Trophoblast cell (in vitro differentiated cells and primary cell): ENCODE measurements around the gene PTGER2.
A peak's percentile ranks its signal among the peaks of the same experiment; 100 is the strongest.

Experiments
- DNase-seq, 2 donors: peaks; one replicate each; pipeline ENCODE4 v3.0.0-alpha.2; 2016
- H2AFZ ChIP-seq: 2 replicates; pipeline ENCODE4 v1.6.1; 2013; ENCODE audit warnings: low read length, moderate library complexity, mild to moderate bottlenecking; ENCODE audit not compliant: insufficient read depth, poor library complexity
- H2AK5ac ChIP-seq: 2 replicates; pipeline ENCODE4 v1.6.1; 2013; ENCODE audit warnings: mild to moderate bottlenecking, low read length
- H2BK120ac ChIP-seq: 2 replicates; pipeline ENCODE4 v1.6.1; 2013; ENCODE audit warnings: low read length, mild to moderate bottlenecking, moderate library complexity; ENCODE audit not compliant: insufficient read depth, poor library complexity
- H2BK12ac ChIP-seq: 2 replicates; pipeline ENCODE4 v1.6.1; 2013; ENCODE audit warnings: mild to moderate bottlenecking, low read length, moderate library complexity
- H2BK5ac ChIP-seq: 2 replicates; pipeline ENCODE4 v1.6.1; 2013; ENCODE audit warnings: low read length, low read depth, moderate library complexity, mild to moderate bottlenecking; ENCODE audit not compliant: poor library complexity
- H3K14ac ChIP-seq: 2 replicates; pipeline ENCODE4 v1.6.1; 2013; ENCODE audit warnings: mild to moderate bottlenecking, low read length
- H3K18ac ChIP-seq: 2 replicates; pipeline ENCODE4 v1.6.1; 2013; ENCODE audit warnings: mild to moderate bottlenecking, low read length
- H3K23ac ChIP-seq: 2 replicates; pipeline ENCODE4 v1.6.1; 2013; ENCODE audit warnings: low read length
- H3K27ac ChIP-seq: 2 replicates; pipeline ENCODE4 v1.5.1; 2013; ENCODE audit warnings: low read depth, mild to moderate bottlenecking, inconsistent platforms, low read length, moderate library complexity
- H3K27me3 ChIP-seq: 2 replicates; pipeline ENCODE4 v1.6.1; 2013; ENCODE audit warnings: inconsistent platforms, mild to moderate bottlenecking, low read length, moderate library complexity; ENCODE audit not compliant: insufficient read depth
- H3K36me3 ChIP-seq, 2 experiments: 1 replicate in 1 of 2; 2 replicates in 1 of 2; pipeline ENCODE4 v1.6.1; 2013; ENCODE audit warnings: low read length in 2 of 2, mild to moderate bottlenecking in 2 of 2, moderate library complexity in 1 of 2; ENCODE audit not compliant: insufficient read depth in 2 of 2, control insufficient read depth in 1 of 2
- H3K4ac ChIP-seq: 2 replicates; pipeline ENCODE4 v1.6.1; 2013; ENCODE audit warnings: low read depth, mild to moderate bottlenecking, low read length, moderate library complexity
- H3K4me1 ChIP-seq, 2 experiments: 1 replicate in 1 of 2; 2 replicates in 1 of 2; pipeline ENCODE4 v1.6.1; 2013; ENCODE audit warnings: low read length in 2 of 2, mild to moderate bottlenecking in 2 of 2, moderate library complexity in 1 of 2; ENCODE audit not compliant: insufficient read depth in 2 of 2, control insufficient read depth in 1 of 2
- H3K4me2 ChIP-seq: 2 replicates; pipeline ENCODE4 v1.6.1; 2013; ENCODE audit warnings: inconsistent platforms, mild to moderate bottlenecking, low read length, moderate library complexity
- H3K4me3 ChIP-seq: 2 replicates; pipeline ENCODE4 v1.5.1; 2013; ENCODE audit warnings: mild to moderate bottlenecking, low read depth, low read length, inconsistent platforms
- H3K79me1 ChIP-seq: one replicate; pipeline ENCODE4 v1.6.1; 2013; ENCODE audit warnings: low read length
- H3K79me2 ChIP-seq: 2 replicates; pipeline ENCODE4 v1.6.1; 2013; ENCODE audit warnings: low read length, mild to moderate bottlenecking; ENCODE audit not compliant: control insufficient read depth, insufficient read depth, poor library complexity
- H3K9ac ChIP-seq: 2 replicates; pipeline ENCODE4 v1.6.1; 2013; ENCODE audit warnings: mild to moderate bottlenecking, low read length
- H3K9me3 ChIP-seq: 2 replicates; pipeline ENCODE4 v1.6.1; 2013; ENCODE audit warnings: low read depth, mild to moderate bottlenecking, control low read depth, inconsistent platforms, low read length; ENCODE audit not compliant: insufficient read depth
- H4K12ac ChIP-seq: 2 replicates; pipeline ENCODE4 v1.6.1; 2013; ENCODE audit warnings: low read depth, mild to moderate bottlenecking, low read length, moderate library complexity
- H4K8ac ChIP-seq: 2 replicates; pipeline ENCODE4 v1.6.1; 2013; ENCODE audit warnings: low read depth, mild to moderate bottlenecking, low read length, moderate library complexity
- H4K91ac ChIP-seq: one replicate; pipeline ENCODE4 v1.6.1; 2013; ENCODE audit warnings: low read depth, mild to moderate bottlenecking, low read length, moderate library complexity
- WGBS: extraction: QIAGEN DNeasy Blood & Tissue Kit; methylation state at CpG from one replicate; pipeline ENCODE4 v1.1.7; 2013; ENCODE audit warnings: missing lambda C conversion rate; ENCODE audit not compliant: insufficient read length, insufficient coverage; ENCODE audit errors: extremely low coverage; 5-methylcytosine and 5-hydroxymethylcytosine counted together

Gene PTGER2

GRCh38 chr14:52279408-52279807, 34.7 kb upstream of the PTGER2 start:
- H3K4me3 ChIP-seq = no peak overlapping the region
- H3K4me1 ChIP-seq = peaks cover 0 to 2% of the 10 kb centered on the region in 2 experiments
- no peak overlapping the region for H2BK5ac ChIP-seq
- H3K23ac ChIP-seq = no peak overlapping the region
- no peak overlapping the region for H3K18ac ChIP-seq
- H4K91ac ChIP-seq = no peak overlapping the region
- H2BK12ac ChIP-seq = no peak overlapping the region
- H3K27me3 ChIP-seq = no peaks in the 10 kb centered on the region
- H3K9ac ChIP-seq = no peak overlapping the region
- no peaks in the 10 kb centered on the region for H3K36me3 ChIP-seq
- no peaks in the 10 kb centered on the region for H3K79me2 ChIP-seq
- H4K8ac ChIP-seq = no peak overlapping the region
- no peak overlapping the region for H3K4ac ChIP-seq
- no peaks in the 10 kb centered on the region for H3K79me1 ChIP-seq
- no peak overlapping the region for H3K14ac ChIP-seq
- peak in 1 of 2 donors; percentile 28 for DNase-seq
- no peak overlapping the region for H2BK120ac ChIP-seq
- H3K4me2 ChIP-seq = no peak overlapping the region
- H3K9me3 ChIP-seq = no peaks in the 10 kb centered on the region
- no CpG with 5 or more reads among the region's 3 CpGs for WGBS
- H2AK5ac ChIP-seq = no peak overlapping the region
- H3K27ac ChIP-seq = no peak overlapping the region
- H2AFZ ChIP-seq = no peak overlapping the region
- no peak overlapping the region for H4K12ac ChIP-seq

GRCh38 chr14:52283099-52283498, 31.0 kb upstream of the PTGER2 start:
- no peak overlapping the region for H2BK120ac ChIP-seq
- no peak overlapping the region for H4K8ac ChIP-seq
- no peak overlapping the region for H4K91ac ChIP-seq
- H3K79me2 ChIP-seq = no peaks in the 10 kb centered on the region
- no peak overlapping the region for H2BK5ac ChIP-seq
- no peak overlapping the region for H3K23ac ChIP-seq
- H3K4me1 ChIP-seq = peaks cover 0 to 2% of the 10 kb centered on the region in 2 experiments
- no peak overlapping the region for H4K12ac ChIP-seq
- H3K27me3 ChIP-seq = no peaks in the 10 kb centered on the region
- no peak overlapping the region for H2AFZ ChIP-seq
- H2AK5ac ChIP-seq = no peak overlapping the region
- no peak for DNase-seq
- no peak overlapping the region for H3K4me2 ChIP-seq
- H3K14ac ChIP-seq = no peak overlapping the region
- H3K9me3 ChIP-seq = no peaks in the 10 kb centered on the region
- H3K9ac ChIP-seq = no peak overlapping the region
- H2BK12ac ChIP-seq = no peak overlapping the region
- no peaks in the 10 kb centered on the region for H3K79me1 ChIP-seq
- no peak overlapping the region for H3K4me3 ChIP-seq
- H3K27ac ChIP-seq = no peak overlapping the region
- H3K18ac ChIP-seq = no peak overlapping the region
- no peaks in the 10 kb centered on the region for H3K36me3 ChIP-seq
- WGBS = no CpG with 5 or more reads among the region's 2 CpGs
- no peak overlapping the region for H3K4ac ChIP-seq

- H3K14ac ChIP-seq = no peak overlapping the region
- no peak overlapping the region for H4K8ac ChIP-seq
- no peak overlapping the region for H3K23ac ChIP-seq
- no peaks in the 10 kb centered on the region for H3K9me3 ChIP-seq
- H2AK5ac ChIP-seq = no peak overlapping the region
- H3K9ac ChIP-seq = no peak overlapping the region
- no peak overlapping the region for H2BK12ac ChIP-seq
- H3K79me2 ChIP-seq = no peaks in the 10 kb centered on the region
- no peaks in the 10 kb centered on the region for H3K79me1 ChIP-seq
- no peak overlapping the region for H3K4ac ChIP-seq
- no peak overlapping the region for H2AFZ ChIP-seq
- no peak overlapping the region for H4K91ac ChIP-seq
- H3K4me2 ChIP-seq = no peak overlapping the region
- no peak overlapping the region for H2BK120ac ChIP-seq
- H2BK5ac ChIP-seq = no peak overlapping the region
- no peaks in the 10 kb centered on the region for H3K36me3 ChIP-seq
- H3K4me3 ChIP-seq = no peak overlapping the region
- H4K12ac ChIP-seq = no peak overlapping the region
- no peak overlapping the region for H3K27ac ChIP-seq
- no peak for DNase-seq
- WGBS = no CpG with 5 or more reads among the region's 4 CpGs
- H3K18ac ChIP-seq = no peak overlapping the region
- H3K4me1 ChIP-seq = no peaks in the 10 kb centered on the region
- H3K27me3 ChIP-seq = no peaks in the 10 kb centered on the region
These were observed 27.2 kb upstream of the PTGER2 start for GRCh38 chr14:52286661-52287649.

GRCh38 chr14:52296378-52296777, 17.7 kb upstream of the PTGER2 start:
- Histone ChIP-seq H4K8ac (no peak overlapping the region), H3K27me3 (no peaks in the 10 kb centered on the region), H3K4ac (no peak overlapping the region), H2AFZ (no peak overlapping the region), H3K79me2 (no peaks in the 10 kb centered on the region), H4K12ac (no peak overlapping the region), H2BK120ac (no peak overlapping the region), H4K91ac (no peak overlapping the region), H3K4me1 (no peaks in the 10 kb centered on the region), H3K9ac (no peak overlapping the region), H3K14ac (no peak overlapping the region), H3K4me2 (no peak overlapping the region), H2AK5ac (no peak overlapping the region), H3K18ac (no peak overlapping the region), H3K36me3 (no peaks in the 10 kb centered on the region), H2BK5ac (no peak overlapping the region), H3K23ac (no peak overlapping the region), H3K4me3 (no peak overlapping the region), H2BK12ac (no peak overlapping the region), H3K79me1 (no peaks in the 10 kb centered on the region), H3K9me3 (no peaks in the 10 kb centered on the region), H3K27ac (no peak overlapping the region)
- WGBS = no CpG with 5 or more reads among the region's 2 CpGs
- DNase-seq = no peak
